HG03045 (cell line): ENCODE results near the gene SLAMF6.
"Not testable (repeated sequence)": the region's sequence is repeated elsewhere in the genome, so short reads cannot be mapped to it uniquely, and the experiment has no call there.

Experiments
- ATAC-seq: cut with Tn5 transposase; IDR thresholded peaks from one replicate; pipeline ENCODE4 v1.9.1; 2021; ENCODE audit warnings: mild to moderate bottlenecking, moderate library complexity; ENCODE audit not compliant: unreplicated experiment

The SLAMF6 gene

DNA sequence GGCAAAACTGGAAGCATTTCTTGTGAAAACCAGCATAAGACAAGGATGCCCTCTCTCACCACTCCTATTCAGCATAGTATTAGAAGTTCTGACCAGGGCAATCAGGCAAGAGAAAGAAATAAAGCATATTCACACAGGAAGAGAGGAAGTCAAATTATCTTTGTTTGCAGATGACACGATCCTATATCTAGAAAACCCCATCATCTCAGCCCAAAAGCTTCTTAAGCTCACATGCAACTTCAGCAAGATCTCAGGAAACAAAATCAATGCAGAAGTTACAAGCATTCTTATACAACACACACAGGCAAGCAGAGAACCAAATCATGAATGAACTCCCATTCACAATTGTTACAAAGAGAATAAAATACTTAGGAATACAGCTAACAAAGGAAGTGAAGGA, 7.1 kb downstream of the SLAMF6 start:
- not testable (repeated sequence) for ATAC-seq

DNA sequence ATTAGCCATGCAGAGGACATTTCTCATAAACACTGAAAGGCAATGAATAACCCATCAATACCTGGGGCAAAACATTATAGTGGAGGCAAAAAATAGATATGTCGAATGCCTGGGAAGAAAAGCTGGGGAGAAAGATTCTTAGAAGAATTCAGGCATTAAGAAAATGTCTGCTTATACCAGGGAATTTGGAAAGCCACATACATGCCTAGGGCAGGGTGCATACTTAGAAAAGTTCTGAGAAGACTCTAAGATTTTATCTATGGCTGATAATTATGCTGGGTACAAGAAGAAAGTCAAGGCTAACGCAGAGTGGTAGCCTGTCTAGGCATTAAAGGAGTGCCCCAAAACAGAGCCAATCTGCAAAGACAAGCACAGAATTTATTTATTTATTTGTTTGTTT, 18.4 kb downstream of the SLAMF6 start:
- ATAC-seq: no peak

DNA sequence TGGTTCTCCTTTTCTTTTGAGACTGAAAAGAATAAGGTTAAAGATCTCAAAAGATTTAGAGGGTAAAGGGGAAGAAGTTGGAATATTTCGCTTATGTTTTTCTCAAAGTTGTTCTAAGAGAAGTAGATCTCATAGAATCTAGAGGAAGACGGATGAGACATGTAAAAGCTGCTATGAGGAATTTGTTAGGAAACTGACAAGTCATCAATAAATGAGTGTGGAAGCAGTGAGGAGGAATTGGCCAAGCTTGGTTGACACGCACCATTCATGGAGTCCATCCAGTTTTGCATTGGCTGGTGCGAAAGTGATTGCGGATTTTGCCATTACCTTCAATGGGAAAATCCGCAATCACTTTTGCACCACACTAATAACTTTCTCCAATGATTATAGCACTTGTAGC, 20.0 kb downstream of the SLAMF6 start:
- ATAC-seq: no peak

DNA sequence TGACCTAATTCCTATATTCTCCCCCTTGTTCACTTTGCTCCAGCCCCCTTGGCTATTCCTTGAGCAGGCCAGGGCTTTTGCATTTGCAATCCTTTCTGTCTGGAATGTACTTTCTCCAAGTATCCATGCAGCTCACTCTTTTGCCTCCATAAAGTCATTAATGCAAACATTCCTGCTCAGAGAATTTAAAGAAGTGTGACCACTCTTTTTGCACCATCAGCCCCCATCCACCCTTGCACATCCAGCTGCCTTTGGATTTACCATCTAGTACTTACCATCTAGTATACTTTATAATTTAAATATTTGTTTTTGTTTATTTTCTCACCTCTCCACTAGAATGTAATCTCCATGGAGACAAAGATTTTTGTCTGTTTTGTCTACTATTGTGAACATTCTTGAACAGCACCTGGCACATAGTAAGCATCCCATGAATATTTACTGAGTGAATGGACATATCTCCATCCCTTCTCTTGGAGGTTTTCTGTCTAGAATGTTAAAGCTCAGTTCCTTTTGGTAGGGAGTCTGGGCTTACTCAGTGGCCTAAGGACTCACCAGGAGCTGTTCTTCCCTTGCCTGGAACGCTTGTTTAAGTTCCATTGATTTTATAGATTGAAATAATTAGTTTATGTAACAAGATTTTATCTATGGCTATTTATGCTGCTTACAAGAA, 22.6 kb downstream of the SLAMF6 start:
- no peak for ATAC-seq

DNA sequence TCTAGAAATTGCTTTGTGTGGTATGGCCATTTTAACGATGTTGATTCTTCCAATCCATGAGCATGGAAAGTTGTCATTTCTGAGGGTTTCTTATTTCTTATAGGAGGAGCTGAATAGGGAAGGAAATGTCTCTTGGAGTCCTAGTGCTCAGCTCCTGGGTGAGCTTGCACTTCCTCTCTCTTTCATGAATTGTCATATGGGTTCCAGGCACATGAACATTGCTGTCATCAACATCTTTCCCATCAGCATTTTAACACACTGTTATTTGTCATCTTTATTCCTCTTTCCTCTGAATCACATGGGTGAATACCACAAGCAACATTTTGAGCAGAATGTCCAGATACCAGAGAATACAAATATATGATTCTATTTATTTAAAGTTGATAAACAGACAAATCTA, 23.4 kb downstream of the SLAMF6 start:
- ATAC-seq: no peak

DNA sequence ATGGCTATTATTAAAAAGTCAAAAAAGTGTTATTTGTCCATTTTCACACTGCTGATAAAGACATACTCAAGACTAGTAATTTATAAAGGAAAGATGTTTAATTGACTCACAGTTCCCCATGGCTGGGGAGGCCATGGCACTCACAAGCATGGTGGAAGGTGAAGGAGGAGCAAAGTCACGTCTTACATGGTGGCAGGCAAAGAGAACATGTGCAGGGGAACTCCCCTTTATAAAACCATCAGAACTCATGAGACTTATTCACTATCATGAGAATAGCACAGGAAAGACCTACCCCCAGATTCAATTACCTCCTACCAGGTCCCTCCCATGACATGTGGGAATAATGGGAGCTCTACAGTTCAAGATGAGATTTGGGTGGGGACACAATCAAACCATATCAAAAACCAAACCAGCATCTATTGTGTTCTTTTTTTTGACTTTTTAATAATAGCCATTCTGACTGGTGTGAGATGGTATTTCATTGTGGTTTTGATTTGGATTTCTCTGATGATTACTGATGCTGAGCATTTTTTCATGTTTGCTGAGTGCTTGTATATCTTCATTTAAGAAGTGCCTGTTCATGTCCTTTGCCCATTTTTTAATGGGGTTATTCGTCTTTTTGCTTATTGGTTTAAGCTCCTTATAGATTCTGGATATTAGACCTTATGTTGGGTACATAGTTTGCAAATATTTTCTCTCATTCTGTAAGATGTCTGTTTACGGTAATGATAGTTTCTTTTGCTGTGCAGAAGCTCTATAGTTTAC, 24.6 kb downstream of the SLAMF6 start:
- ATAC-seq: not testable (repeated sequence)

DNA sequence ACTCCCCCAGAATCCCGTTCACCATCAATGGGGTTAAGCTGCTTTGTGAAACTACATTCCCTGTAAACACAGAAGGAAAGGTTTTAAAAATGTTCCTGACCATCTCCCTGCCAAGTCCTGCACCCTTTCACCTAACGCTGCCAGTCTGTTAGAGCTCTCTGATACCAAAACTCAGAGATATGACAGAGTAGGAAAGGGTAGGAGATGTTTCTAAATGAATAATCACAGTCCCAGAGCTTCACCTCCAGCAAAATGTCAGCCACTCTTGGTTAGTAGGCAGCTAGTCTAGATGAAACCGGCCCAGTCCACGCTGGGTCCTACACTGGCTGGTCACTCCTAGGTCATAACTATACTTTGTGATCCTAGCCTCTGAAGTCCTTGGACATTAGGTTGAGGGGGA, 26.7 kb downstream of the SLAMF6 start:
- no peak for ATAC-seq

DNA sequence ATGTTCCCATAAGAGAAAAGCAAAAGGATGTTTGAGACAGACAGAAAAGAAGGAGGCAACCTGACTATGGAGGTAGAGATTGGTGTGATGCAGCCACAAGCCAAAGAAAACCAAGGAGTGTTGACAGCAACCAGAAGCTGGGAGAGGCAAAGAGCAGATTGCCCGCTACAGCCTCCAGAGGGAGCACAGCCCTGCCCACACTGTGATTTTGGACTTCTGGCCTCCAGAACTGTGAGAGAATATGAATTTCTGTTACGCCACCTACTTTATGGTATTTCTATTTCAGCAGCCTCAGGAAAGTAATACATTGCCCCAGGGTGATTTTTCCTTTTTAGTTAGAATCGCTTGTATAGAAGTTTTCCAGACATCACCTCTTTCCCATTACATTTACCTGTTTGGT, 28.4 kb downstream of the SLAMF6 start:
- no peak for ATAC-seq

DNA sequence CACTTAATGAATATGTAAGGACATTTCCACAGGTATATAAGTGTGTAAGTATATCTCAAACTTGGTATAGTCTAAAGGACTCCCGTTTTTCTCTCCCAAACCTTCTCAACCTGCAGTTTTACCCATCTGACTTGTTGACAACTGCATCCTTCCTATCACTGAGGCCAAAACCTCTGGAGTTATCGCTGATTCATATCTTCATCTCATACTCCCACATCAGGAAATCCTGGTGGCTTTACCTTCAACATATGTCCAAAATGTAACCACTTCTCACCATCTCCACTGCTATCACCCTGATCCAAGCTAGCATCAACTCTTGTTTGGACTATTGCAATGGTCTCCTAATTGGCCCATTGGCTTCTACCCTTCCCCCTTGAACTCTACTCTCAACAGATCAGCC, 30.4 kb downstream of the SLAMF6 start:
- ATAC-seq: no peak

DNA sequence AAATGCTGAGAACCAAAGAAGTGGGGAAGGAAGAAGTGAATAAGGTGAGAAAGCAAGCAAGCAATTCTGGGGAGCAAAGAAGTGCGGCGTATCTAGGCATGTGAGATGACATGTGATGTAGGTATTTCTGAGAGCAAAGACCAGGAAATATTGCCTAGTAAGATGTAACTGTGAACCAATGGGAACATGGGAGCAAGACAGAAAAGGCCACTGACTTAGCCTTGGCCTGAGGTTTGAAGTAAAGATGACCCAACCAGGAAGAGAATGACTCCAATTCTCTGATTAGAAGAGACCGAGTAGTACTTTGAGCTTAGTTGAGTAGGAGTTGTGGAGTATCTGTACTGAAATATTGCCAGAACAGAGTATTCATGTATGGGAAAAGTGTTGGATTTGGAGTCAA, 31.1 kb downstream of the SLAMF6 start:
- no peak for ATAC-seq

DNA sequence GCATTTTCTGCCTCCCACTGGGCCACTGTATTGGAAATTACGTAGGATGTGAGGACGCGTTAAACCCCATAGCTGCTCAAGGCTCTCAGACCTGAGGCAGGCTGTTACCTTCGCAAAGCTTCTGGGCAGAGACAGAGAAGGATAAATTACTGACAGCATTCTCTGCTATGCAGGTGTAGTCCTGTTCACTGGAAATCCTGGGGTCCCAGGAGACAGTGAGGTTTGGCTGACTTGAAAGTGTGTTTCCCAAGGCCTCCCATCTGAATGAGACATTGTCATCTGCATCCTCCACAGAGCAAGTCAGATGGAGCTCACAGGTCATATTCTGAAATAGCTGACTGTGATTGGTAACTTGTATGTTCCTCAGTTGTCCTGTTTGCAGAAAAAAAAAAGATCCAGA, 32.0 kb downstream of the SLAMF6 start:
- ATAC-seq: no peak

DNA sequence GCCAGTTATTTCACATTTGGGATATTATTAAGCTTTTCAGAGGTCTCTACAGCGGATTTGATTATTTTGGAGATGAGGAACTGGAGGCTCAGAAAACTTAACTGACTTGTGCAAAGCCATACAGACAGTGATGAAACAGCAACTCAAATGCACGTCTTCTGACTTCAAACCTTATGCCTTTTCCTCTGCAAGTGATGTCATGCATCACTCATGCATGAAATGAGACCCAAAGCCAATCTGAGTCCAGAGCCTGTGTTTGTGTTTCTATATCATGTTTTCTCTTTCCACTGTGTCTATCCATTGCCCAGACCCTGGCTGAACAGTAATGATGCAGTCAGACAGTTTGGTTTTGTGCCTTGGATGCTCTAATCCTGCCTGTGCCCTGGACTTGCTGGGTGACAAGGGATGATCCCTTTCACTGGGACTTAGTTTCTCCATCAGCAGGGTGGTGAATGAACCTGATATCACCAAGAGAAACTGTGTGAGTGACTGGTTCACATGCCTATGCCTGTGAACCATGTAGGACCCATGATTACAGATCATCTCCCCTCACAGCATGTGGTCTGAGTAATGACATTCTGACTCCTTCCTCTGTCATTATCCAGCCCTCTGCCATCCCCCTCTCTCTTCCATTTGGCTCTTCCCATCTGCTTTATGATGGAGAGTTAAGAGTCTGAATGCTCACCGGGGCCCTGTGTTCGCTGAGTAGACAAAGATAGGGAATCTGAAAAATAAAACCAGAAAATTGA, 33.4 kb downstream of the SLAMF6 start:
- ATAC-seq: no peak

DNA sequence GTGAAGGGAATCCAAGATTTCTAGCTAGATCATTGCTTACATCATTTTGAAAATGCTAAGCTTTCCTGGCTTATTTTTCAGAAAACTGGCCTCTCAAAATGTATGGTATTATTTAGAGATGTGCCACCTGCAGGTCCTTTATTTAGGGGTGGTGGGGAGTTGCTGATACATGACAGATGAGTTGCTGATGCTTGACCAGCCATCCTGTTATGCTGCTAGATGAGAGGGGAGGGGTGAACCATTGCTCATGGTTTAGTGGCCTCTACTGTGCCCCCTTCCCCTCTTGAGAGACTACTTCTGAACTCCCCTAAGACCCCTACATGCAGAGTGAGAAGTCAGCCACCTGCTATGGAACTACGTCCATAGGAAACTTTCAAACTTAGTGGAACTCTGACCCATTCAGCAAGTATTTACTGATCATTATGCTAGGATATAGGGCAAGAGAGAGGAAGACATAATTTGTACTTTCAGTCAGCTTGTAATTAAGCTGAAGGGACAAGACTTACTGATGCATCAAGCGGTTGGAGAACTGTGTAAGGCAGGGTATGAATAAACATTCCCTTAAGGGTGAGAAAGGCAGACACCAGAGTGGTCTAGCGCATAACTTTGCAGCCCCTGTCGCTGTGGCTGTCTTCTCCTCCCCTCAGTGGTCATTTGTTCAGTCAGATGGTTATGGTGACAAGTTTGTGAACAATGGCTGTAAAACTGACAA, 34.6 kb downstream of the SLAMF6 start:
- no peak for ATAC-seq

DNA sequence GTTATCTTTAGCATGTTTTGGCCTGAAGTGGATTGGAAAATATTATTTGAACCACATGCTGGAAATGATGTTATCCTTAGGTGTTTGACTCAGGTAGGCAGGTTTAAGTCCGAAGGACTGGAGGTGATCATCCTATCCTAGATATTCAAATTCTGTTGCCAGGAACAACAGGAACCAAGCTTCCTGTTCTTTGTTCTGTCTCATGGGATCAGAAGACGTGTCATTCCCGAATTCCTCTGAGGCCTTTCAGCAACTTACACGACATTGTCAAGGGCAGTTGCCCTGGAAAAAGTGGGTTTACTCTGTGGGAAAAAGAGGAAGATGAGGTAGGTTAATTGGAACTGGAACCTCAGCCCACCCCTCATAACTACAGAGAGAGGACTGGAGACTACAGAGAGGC, 36.6 kb downstream of the SLAMF6 start:
- ATAC-seq: no peak

DNA sequence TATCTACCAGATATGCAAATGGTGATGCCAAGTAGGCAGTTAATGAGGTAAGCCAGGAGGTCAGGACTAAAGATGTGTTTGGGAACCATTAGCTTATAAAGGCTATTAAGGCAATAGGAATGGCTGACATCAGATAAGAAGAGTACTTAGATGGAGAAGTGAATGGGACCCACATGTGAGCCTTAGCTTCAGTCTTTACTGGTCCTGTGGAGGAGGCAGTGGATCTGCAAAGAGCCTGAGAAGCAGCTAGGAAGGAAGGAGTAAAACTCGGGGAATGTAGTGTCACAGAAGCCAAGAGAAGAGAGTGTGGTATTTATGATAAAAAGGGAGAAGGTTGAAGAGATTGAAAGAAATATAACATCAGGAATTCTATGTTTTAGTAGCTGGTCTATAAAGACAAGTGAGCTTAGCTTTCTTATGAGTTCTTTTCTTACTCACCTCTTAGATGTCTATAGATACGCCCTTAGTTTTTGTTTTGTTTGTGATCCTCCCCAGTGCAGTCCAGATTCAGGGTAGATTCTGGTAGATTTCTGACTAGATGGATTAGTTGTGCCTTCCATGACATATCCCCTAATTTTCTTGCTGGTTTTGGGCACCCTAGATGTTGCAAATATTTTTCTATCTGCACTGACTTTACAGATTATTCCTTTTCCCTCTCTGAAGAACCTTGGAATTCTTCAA, 39.4 kb downstream of the SLAMF6 start:
- no peak for ATAC-seq

DNA sequence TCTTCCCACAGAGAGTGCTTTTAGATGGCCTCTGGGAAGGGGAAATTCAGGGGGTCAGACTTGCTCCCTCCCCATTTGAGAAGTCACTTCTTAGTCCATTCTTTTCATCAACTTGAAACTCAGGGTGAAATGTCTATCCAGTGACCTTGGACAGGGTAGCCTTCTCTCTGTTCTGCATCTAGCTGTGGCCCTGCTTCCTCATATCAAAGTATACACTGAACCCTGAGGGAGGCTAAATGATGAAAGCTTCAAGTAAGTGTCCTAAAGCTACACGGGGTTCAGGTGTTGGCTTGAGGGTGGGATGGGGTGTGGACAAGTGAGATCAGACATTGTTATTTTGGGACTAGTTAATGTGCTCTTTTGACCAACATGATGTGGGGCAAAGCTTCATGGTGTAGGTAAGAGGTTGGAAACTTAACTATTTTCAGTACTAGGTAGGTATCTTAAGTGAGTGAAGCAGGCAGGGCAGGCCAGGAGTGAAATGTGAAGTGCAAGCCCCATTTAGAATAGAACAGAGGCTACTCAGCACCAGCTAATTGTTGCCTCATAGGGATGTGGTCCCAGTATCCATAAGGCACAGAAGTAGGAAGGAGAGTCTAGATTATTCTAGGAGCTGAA, 41.0 kb downstream of the SLAMF6 start:
- ATAC-seq: no peak

DNA sequence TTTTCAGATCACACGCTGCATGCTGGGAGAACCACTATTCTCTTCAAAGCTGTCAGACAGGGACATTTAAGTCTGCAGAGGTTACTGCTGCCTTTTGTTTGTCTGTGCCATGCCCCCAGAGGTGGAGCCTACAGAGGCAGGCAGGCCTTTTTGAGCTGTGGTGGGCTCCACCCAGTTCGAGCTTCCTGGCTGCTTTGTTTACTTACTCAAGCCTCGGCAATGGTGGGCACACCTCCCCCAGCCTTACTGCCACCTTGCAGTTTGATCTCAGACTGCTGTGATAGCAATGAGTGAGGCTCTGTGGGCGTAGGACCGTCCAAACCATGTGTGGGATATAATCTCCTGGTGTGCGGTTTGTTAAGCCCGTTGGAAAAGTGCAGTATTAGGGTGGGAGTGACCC, 42.3 kb downstream of the SLAMF6 start:
- ATAC-seq: not testable (repeated sequence)

DNA sequence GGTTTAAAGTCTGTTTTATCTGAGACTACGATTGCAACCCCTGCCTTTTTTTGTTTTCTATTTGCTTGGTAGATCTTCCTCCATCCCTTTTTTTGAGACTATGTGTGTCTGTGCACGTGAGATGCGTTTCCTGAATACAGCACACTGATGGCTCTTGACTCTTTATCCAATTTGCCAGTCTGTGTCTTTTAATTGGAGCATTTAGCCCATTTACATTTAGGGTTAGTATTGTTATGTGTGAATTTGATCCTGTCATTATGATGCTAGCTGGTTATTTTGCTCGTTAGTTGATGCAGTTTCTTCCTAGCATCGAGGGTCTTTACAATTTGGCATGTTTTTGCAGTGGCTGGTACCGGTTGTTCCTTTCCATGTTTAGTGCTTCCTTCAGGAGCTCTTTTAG, 44.0 kb downstream of the SLAMF6 start:
- not testable (repeated sequence) for ATAC-seq

DNA sequence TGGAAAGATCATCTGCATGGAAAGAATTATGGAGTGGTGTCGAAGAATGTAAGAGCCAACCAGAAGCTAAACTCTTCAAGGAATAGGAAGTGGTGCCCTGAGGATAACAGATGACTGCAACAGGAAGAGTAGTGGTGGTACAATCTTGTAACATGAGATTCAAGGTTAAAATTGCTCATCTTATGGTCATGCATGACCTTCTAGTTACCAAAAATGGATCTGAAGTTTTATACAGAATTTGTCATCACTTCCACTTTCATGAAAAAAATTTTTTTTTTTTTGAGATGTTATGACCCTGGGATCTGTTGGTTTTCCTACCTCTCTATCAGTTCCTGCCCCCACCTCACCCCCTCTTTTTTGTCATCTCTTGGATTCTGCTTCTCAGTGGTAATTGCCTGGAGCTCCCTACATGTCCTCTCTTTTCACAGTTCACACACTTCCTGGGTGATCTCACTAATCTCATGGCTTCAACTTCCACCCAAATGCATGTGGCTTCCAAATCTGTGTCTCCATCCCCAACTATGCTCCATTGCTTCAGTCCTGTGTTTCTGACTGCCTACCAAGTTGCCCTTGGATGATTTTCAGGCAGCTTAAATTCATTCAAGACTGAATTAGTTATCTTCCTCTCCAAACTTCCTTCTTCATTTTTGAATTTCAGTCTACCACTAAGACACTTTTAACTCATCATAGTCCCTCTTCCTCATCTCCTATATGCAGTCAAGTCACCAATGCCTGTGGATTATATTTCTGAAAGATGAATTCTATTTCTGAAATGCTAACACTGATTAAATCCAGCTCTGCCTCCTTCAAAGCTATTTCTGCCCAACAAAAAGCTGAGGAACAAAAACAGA, 48.4 kb downstream of the SLAMF6 start:
- ATAC-seq: no peak
